Stimulated activated CD4-positive, alpha-beta T cell treated with anti-CD3 and anti-CD28 coated beads, Interleukin-1b, Interleukin-23, amount 100 ng/mL, for 48 hours (primary cell): ENCODE results near the gene ULK2.
"Not testable (repeated sequence)": the region's sequence is repeated elsewhere in the genome, so short reads cannot be mapped to it uniquely, and the experiment has no call there.

ENCODE experiments used
- DNase-seq: peaks from one replicate; pipeline ENCODE4 v3.0.0-alpha.2; 2020

ULK2 gene

GRCh38 chr17:19860647-19861177 lies 7.0 kb downstream of the ULK2 start:
- DNase-seq = not testable (repeated sequence)

DNA sequence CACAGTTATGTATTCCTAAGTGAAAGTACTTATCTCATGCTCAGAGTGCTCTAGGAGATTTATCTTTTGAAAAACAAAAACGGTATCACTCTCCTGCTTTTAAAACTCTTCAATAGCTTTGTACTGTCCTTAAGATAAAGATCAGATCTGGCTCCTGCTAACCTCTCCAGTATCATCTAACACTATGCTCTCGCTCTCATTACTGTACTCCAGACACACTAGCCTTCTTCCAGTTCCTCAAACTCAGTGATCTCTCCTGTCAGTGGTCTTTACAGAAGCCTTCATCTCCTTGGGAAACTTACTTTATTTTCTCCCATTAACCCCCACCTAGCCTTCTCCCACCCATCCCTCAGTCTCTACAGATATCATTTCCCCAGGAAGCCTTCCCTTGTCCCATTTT lies 10.1 kb downstream of the ULK2 start:
- no peak for DNase-seq

GRCh38 chr17:19833914-19834313 lies 33.8 kb downstream of the ULK2 start:
- DNase-seq = no peak

GRCh38 chr17:19830061-19830460 lies 37.7 kb downstream of the ULK2 start:
- no peak for DNase-seq

DNA sequence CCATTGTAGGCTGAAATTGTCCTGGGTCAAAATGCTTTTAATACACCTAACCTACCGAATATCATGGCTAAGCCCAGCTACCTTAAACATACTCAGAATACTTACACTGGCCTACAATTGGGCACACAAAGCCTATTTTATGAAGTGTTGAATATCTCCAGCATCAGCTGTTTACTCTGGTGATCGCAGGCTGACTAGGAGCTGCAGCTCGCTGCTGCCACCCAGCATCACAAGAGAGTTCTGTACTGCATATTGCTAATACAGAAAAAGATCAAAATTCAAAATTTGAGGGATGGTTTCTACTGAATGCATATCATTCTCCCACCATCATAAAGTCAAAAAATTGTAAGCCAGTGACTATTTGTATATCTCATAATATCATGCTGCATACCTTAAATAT lies 55.3 kb downstream of the ULK2 start:
- DNase-seq = no peak

GRCh38 chr17:19805006-19805405 lies 62.7 kb downstream of the ULK2 start:
- DNase-seq = no peak

- no peak for DNase-seq
Measured at GRCh38 chr17:19800571-19800970, 67.2 kb downstream of the ULK2 start.

- no peak for DNase-seq
Measured at GRCh38 chr17:19799796-19800195, 67.9 kb downstream of the ULK2 start.

DNA sequence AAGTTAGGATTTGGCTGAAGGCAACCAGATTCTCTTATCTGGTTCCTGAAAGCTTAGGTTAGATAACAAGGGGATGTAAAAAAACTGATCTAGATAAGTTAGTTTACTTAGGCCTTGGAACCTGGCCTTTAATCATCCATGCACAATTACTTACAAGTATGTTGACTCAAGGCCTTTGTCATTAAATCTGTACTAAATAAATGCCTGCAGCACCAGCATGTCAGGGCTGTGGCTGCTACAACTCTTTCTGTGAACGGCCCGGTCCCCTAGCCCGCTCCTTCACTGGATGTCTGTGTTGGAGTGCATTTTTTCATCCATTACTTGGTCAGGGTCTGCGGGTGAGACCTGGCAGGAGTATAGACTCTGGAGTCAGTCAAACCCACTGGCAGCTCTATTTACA lies 71.3 kb downstream of the ULK2 start:
- DNase-seq = no peak

- no peak for DNase-seq
Measured at GRCh38 chr17:19791918-19792550, 75.7 kb downstream of the ULK2 start.

DNA sequence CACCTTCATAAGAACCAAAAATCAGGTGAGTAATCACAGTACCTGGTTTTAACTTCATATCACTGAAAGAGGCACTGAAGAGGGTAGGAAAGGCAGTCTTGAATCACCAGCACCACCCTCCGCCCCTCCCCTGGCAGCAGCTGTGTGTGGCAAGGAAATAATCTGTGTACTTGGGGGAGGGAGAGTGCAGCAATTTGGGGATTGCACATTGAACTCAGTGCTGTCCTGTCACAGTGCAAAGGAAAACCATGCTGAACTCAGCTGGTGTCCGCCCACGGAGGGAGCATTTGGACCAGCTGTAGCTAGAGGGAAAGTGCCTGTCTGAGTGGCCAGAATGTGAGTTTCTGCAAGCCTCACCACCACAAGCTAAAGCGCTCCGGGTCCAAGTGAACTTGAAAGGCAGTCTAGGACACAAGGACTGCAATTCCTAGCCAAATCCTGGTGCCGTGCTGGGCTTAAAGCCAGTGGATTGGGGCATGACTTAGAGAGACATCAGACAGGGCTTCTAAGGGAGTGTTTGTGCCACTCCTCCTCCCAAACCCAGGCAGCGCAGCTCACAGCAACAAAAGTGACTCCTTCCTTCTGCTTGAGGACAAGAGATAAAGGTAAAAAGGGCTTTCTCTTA lies 79.9 kb downstream of the ULK2 start:
- DNase-seq = peak; percentile 27

DNA sequence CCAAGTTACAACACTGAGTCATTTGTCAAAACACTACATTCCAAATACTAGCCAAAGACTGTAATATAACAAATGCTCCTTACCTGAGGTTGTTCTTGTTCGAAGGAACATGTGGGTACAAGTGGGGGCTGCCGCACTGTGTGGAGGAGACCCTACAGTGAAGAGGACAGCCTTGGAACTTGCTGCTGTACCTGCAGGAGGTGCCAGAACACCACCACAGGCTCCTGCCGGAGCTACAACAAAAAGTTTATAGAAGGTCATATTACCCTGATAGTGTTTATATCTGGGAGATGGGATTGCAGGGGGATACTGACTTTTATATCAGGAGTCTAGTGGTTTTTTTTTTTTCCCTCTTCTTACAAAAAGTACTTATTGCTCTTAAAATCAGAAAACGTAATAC lies 81.9 kb downstream of the ULK2 start:
- DNase-seq = no peak

DNA sequence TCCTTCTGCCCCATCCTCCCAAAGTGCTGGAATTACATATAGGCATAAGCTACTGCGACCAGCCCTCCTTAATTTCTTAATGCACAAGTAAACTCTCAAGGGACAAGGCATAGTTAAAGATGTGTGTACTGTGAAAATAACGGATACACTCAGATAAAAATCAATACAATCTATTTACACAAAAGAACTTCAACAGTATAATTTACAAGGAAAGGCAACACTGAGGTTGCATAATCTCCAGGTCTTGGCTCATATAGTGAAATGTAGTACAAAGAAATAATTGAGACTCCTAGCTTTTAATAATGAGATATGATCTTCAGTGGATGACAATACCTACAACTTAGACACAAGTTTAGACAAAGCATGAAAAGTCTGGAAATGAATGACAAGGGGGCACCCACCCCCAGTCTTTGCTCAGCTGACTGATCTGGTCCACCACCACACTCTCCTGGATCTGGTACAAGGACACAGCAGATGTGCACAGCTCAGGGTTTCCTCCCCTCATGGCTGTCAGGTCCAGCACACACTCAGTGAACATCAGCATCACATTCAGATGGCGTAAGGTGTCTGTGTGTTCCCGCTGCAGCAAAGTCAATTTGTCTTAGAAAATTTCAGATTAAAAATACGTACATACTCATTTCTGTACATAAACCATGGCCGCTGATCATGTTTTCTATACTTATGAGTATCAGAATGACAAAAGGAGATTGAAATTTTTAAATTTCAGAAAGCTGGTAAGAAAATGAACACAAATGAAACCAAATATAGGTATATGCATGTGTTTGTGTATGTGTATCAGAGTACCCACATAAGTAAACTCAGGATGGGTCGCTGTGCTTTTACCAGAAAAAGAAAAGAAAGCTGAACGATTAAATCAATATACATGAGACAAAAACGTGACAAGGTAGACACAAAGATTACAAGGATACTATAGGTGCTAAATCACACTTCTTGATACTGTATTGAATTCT lies 86.0 kb downstream of the ULK2 start:
- no peak for DNase-seq

DNA sequence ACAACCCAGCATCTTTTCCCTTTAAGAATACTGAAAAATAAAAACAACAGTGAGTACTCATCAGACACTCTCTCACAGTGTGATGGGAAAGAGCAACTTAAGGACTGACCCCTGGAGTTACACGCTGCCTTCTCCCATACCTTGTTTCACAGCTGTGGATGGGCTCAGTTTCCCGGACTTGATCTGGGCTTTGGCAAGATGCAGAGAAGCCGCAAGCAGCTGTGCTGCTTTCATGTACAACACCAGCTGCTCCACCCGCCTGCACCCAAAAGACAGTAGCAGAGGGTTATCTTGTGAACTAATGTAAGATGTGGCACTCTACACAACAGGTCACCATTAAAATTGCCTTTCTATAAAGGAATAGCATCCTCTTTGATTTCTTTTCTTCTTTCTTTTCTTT lies 86.9 kb downstream of the ULK2 start:
- no peak for DNase-seq

GRCh38 chr17:19773534-19773933 lies 94.2 kb downstream of the ULK2 start:
- no peak for DNase-seq

DNA sequence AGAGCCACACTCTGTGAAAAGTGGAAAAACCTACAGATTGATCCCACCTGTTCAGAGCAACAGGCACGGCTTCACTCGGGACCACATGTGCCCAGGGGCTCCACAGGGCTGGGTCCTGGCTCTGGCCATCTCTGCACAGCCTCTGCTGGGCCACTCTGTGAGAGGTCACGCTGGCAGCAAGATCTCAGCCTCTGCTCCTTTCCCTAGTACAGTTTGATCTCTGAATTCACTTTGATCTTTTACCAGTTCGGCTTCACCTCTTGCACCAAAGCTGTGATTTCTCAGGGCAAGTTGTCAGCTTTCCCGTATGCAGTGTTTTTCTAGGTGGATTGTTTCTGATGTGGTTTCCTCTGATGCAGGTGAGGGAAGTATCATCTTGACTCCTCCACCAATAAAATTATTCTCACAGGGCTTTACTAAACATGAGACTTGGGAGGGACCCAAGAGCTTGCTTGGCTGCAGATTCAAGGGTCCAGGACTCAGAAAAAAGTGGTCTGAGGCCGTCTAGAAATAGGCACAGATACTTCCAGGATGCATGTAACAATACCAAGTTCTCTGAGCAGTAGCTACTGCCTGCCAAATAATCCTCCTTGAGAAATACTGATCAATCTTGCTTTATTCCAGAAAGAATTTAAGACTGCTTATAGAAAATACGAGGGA lies 95.6 kb downstream of the ULK2 start:
- no peak for DNase-seq

GRCh38 chr17:19770985-19771735 lies 96.6 kb downstream of the ULK2 start:
- no peak for DNase-seq

- DNase-seq = no peak
Measured at GRCh38 chr17:19769946-19770652, 97.6 kb downstream of the ULK2 start.

DNA sequence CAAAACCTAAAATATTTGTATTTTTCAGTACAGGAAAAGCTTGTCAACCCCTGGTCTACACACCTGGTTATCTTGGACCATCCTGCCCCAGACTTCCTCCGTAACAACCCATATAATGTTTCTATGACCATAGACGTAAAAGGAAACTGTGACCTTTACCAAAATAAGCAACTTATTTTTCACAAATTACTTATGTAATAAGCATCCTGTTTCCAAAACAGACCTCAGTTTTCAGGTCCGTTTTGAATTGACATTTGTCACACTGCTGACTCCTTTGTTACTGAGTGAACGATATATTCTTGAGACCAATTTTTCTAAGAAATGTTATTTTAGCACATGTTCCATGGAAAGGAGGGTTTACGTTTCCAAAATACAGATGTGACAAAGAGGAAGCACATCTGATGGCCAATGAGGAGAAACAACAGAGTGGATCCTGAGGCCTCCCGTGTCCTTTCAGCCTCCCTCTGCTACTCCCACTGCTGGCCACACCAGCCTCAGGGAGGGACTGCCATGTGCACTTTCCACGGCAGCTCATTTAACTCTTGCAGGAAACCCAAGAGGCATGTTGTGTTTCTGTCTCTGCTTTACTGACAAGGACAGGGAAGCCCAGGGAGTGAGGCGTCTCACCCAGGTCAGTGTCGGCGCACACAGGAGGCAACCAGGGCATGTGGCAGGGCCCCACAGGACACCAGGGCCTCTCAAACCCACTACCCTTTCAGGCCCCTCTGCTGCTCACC lies 99.5 kb downstream of the ULK2 start:
- no peak for DNase-seq

GRCh38 chr17:19766421-19767270 lies 101.1 kb downstream of the ULK2 start:
- peak; percentile 73 for DNase-seq
